Esophagus mucosa (tissue), 1 donor: ENCODE data around the gene CFL2. TPM values are rescaled to one million over a fixed set of nuclear protein-coding genes. Genes with fewer than 3 reads are reported as not detected.
"Not testable (repeated sequence)": the region's sequence is repeated elsewhere in the genome, so short reads cannot be mapped to it uniquely, and the experiment has no call there.

Source experiments
- ATAC-seq: fragments of 200-7000 bp; cut with Tn5 transposase; one replicate; pipeline ENCODE4 v1.9.1; 2020
- total RNA-seq: library from RNA; stranded (reverse); gene quantifications from one replicate; pipeline ENCODE4 v1.2.4, GENCODE V29; 2023
- donor health status: DM: yes; HTN: yes; CAD: no.

CFL2 gene
- total RNA-seq, 1 donor from 2014 or later: 7.0 TPM

DNA sequence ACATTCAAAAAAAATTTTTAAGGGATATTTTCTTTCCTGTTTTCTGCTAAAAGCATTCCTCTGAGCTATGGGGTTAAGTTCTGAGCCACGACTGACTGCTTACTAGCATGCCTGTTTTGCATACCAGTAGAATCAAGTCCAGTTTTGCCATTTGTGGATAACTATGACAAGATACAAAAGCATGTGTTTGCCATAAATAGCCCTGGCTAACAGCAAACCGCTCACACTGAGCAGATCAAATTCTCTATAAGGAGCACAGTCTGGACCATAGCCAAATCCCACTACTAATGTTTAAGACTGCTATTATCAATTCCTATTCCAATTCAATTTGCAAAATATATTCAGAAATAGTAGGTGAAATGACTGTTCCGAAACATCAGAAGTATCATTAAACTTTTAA, 3.2 kb downstream of the CFL2 start:
- no peak for ATAC-seq

DNA sequence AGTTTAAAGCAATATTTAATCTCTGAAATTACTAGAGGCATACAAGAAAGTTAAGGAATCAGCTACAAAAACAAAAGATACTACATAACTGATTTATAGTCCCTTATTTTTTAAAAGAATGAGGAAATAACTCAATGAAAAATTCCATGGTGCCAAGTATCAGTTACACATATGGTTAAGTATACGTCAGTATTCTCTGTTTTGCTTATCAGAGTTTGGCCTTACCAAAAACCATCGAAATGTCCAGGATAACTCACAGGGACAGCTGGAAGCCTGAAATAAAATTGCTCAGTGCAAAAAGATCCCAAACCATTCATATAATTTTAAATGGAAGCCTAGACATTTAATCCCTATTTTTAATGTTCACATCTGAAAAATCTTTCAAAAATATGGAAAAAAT, 3.6 kb downstream of the CFL2 start:
- no peak for ATAC-seq

DNA sequence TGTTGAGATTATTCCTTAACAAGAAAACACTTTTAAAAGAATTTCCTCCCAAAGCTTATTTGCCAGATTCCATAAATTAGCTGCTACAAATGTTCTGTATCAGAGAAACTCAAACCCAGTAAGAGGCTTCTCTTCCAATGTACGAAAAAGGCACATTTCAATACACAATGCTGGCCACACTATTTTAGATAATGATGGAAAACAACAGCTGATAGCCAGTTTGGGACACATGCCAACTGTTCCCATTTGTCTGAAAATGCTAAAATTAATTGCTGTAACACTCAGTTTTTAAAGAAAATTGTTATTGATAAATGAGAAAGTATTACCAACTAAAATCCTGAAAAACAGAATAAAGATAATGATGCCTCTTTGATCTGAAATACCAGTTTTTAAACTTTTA, 4.4 kb downstream of the CFL2 start:
- ATAC-seq: no peak

DNA sequence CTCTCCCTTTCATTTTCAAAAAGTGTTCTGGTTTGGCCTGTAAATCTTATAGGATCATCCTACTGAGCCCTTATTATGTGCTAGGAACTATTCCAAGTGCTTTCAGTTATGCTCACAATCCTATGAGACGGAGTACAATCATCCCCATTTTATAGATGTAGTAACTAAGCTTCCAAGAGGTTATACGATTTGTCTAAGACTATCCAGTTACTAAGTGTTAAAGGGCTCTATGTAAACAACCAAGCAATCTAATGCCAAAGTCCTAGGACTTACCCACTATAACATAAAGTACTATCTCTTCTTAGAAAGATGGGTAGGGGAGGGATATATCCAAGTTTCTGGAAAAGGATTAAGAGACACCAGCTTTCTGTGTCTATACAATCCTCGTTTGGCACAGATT, 6.7 kb downstream of the CFL2 start:
- no peak for ATAC-seq

DNA sequence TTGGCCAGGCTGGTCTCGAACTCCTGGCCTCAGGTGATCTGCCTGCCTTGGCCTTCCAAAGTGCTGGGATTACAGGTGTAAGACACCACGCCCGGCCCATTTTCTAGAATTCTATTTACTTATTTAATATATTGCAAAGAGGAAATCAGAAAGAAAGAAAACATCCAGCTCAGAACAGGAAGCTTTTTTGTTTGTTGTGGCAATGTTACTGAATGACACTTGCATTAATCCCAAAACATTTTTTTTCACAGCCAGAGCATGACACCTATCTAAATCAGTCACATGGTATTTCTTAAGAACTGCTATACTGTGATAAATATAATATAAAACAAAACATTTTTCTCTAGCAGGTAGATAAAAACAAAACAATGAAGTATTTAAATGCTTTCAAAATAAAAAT, 12.6 kb downstream of the CFL2 start:
- ATAC-seq: no peak

DNA sequence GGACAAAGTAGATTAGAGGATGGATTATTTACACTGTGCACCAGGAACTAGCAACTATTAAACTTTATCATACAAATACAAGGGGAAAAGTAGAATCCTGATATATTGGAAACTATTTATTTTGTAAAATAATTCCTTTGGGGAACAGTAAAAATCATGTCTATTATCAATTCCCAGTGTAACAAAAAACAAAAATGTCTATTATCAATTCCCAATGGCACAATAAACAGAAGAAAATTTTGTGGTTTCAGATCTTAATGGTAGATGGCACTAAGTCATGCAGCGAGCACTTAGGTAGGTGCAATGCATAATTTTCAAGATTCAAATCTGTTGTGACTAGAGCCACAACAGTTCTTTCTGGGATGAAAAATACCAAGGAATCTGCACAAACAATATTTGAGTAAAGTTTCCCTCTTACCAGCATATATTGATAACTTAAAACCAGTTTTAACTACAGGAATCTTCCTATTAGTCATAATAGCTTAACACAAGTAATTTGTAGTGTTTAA, 13.7 kb downstream of the CFL2 start:
- ATAC-seq: no peak

DNA sequence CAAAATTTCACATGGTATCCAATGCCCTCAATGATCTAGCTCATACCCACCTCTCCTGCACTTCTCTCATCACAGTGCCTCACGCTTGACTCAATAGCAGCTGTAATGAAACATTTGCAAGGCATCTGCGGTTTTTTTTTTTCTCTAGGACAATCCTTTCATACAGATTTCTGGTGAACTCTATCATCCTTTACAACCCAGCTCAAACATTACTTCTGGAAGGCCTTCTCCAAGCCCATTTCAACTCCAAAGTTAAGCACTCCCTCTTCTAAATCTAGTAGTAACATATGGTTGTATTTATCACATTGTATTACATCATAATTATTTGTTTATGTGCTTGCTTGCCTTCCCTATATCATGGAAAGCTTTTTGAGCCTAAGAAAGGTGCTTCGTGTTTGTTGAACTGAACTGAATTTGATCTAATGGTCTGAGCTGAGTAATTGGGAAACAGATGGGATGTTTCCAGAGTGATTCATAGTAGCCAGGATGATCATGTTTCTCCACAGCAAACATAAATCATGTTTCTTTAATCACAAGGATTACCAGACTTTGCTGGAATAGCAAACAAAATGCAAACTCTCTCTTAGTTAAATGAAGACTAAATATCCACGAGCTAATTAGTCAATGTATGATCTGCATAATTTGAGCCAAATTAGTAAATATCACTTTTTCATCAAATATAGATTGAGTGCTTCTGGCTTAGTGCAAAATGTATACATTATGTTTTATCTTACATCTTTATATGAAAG, 14.3 kb downstream of the CFL2 start:
- ATAC-seq: peak; percentile 68

DNA sequence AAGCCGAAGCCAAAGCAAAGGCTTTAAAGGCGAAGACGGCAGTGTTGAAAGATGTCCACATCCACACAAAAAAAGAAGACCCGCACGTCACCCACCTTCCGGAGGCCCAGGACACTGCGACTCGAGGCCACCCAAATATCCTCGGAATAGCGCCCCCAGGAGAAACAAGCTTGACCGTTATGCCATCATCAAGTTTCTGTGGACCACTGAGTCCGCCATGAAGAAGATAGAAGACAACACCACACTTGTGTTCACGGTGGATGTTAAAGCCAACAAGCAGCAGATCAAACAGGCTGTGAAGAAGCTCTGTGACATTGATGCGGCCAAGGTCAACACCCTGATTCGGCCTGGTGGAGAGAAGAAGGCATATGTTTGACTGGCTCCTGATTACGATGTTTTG, 20.2 kb downstream of the CFL2 start:
- ATAC-seq: not testable (repeated sequence)

DNA sequence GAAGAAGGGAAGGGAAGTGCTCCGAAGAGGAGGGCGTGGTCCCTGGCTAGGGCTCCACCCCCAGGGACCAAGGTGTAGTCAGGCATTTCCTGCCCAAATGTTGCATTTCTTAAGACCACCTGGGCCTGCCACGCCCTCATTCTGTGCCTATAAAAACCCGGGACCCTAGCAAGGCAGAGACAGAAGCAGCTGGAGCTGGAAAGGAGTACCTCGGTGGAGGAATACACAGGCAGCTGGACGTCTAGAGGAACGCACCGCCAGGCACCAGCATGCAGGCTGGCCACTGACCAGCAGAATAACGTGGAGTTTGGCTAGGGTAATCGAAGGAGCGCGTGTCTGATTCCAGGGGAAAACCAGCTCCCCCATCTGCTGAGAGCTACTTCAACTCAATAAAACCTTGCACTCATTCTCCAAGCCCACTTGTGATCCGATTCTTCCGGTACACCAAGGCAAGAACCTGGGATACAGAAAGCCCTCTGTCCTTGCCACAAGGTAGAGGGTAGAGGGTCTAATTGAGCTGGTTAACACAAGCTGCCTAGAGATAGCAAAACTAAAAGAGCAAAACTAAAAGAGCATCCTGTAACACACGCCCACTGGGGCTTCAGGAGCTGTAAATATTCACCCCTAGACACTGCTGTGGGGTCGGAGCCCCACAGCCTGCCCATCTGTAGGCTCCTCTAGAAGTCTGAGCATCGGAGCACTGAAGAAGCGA, 21.0 kb downstream of the CFL2 start:
- peak; percentile 64 for ATAC-seq

DNA sequence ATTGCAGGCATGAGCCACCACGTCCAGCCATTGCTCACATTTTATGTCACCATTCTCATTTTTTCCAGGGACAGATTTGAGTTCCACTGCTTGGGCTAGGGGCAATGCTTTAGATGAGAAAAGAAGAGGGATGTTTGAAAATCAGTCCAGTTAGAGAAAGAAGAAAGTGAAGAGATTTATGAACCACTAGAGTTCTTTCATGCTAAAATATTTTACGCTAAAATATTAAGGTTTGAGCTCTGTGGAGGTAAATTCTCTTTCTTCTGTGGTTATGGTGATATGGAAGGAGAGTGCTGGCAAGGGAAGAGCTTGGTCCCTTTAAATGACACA, 21.5 kb downstream of the CFL2 start:
- ATAC-seq: no peak

DNA sequence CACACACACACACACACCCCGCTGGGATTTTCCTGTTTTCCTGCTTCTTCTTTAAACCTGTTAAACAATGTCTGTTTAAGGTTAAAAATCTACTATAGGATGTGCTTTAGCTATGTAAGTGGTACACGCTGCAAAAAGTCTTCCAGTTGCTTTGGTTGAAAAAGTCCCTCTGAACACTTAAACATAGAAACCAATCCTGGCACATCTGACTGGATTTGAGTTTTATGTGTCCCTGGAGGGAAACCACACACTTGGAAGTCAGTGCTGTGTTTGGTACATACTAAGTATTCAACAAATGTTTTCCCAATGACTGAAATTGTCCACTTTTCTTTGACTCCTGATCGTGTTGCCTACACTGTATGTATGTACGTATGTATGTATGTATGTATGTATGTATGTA, 22.0 kb downstream of the CFL2 start:
- no peak for ATAC-seq

DNA sequence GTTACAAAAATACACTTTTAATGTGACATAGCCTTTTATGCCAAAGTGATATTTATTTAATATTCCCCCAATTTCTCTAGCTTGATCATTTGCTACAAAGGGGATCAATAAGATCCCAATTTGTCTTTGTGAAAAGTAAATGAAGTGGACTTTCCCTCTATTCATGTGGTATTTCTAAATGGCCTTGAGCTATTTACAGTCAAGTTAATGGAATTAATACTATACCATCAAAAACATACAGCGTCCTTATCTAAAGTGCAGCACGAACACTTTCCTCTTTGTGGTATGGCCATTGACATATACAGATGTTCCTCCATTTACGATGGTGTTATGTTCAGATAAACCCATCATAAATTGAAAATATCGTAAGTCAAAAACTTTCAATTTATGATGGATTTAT, 23.2 kb downstream of the CFL2 start:
- ATAC-seq: no peak

DNA sequence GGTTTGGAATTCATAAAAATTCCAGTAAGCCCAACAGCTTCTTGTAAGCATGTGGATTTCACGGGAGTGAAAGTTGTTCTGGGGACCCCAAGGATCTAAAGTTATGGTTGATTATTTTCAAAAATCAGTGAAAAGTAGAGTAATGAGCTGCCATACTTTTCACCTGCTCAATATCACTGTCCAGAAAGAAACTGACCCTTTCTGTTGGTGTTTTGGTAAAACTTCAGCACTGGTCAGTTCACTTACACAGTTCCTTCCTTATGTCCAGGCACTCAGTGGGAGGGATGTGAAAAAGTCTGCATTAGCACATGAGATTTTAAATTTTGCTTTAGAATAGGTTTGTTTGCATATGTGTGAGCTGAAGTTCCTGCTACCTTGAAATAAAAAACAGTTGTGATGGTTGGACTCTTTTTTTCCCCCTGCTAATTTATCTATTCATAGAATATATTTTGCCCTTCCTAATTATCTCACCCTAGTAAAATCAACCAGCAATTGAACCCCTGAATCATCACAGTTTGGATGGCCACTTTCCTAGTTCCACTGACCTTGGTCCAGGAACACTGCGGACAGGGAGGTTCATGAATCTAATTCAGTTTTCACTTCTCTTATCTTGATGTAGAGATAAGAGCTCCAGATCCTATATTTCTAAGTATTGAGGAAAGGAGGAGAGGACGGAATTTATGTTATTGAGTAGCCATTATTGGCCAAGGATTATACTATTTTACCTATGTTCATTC, 25.8 kb downstream of the CFL2 start:
- no peak for ATAC-seq

DNA sequence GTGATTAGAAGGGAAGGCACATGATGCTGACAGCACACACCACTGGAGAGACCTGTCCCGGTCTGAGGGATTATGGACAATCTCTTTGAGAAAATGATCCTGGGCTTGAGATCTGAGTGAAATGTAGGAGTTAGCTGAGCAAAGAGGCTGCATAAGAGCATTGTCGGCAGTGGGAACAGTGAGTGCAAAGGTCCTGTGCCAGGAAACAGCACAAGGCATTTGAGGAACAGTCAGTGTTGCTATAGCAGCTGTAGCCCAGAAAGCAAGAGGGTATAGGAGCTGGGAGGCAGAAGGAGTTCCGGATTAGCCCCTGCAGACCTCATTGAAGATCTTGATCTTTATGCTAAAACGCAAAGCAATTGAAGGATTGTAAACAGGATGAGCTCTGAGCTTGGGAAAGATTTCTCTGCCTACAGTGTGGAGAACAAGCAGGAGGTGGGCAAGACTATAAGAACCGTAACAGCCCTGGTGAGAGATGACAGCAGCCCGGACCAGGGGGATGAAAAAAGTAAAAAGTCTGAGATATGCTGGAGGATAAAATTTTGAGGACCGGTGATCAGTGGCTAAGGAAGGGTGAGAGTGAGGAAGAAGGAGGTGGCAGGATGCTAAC, 28.5 kb downstream of the CFL2 start:
- no peak for ATAC-seq

DNA sequence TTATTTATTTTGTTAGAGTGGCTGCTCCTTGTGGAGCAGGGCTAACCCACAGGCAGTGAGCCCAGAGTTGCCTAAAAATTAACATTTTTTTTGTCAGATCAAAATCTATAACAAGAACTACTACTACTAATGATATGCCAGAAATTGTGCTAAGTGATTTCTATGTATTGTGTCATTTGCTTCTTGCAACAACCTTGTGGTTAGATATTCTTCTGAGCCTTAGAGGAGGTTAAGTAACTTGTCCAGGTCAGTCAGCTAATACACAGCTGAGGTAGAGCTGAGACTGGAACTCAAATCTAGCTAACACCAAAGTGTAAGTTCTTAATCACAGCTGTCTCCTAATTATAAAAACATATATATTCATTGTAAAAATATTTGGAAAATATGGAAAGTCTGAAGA, 29.8 kb downstream of the CFL2 start:
- no peak for ATAC-seq

DNA sequence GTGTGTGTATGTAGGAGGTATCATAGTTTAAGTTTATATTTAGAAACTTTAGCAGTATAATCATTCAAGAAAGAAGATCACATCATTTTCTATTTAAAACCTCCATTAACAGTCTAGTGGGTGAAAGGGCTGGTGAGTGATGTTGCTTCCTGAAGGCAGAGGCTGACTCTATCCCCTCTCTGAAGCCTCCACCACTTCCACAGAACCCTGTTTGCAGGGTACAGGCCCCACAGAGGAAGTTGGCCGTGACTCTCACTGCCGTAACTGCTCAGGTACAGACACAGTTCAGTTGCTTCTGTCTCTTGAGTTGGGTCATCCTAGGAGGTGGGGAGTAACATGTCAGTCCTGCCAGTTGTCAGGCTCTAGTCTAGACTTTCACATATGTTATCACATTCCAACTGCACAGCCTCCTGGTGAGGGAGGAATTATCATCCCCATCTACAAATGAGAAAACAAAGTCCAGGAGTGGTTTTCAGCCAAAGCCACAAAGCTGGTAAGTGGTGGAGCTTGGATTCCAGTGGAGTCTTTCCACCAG, 31.5 kb downstream of the CFL2 start:
- ATAC-seq: no peak

DNA sequence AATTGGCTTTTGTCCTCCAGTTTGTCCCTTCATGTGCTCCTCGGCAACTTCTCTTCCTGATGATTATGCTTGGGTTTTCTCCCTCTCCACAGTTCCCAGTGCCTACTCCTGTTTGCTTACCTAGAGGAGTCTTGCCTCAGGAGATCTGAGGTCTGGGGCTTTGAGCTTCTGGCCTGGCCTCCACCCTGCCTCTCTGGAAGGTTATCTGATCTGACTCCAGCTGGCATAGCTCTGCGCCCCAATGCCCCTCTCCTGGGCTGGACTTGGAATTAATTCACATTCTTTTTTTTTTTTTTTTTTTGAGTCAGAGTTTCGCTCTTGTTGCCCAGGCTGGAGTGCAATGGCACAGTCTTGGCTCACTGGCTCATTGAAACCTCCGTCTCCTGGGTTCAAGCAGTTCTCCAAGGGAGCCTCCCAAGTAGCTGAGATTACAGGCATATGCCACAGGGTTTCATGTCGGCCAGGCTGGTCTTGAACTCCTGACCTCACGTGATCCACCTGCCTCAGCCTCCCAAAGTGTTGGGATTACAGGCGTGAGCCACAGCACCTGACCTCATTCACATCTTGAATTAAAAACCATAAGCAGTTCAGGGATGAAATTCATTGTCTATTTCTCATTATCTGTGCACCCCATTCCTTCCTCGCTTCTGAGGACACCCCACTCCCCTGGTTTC, 33.5 kb downstream of the CFL2 start:
- ATAC-seq: no peak

DNA sequence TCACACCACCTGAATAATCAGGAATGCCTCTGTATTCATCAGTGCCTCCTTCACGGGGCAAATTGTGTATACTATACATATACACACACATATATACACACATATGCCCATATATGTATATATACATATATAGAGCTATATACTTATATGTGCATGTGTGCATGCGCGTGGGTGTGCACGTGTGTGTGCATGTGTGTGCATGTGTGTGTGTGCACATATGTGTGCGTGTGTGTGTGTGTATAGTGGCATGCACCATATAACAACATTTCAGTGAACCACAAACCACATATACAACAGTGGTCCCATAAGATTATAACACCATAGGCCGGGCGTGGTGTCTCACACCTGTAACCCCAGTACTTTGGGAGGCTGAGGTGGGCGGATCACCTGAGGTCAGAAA, 35.7 kb downstream of the CFL2 start:
- no peak for ATAC-seq

DNA sequence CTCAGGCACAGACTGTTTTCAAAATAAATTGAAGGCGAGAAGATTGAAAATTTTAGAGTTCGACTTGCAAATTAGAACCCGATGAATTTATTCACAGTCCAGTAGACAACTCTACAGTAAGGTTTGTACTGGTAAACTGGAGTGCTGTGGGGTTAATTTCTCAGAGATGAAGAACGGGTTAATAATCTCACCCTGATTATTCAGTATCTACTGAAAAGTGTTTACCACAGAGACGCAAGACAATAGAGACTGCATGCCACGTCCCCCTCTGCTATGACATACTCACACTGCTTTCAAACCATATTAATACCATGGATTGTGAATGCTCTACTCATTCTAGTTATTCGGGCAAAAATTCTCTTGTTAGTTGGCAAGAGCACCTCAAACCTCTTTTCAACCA, 36.1 kb downstream of the CFL2 start:
- ATAC-seq: no peak

DNA sequence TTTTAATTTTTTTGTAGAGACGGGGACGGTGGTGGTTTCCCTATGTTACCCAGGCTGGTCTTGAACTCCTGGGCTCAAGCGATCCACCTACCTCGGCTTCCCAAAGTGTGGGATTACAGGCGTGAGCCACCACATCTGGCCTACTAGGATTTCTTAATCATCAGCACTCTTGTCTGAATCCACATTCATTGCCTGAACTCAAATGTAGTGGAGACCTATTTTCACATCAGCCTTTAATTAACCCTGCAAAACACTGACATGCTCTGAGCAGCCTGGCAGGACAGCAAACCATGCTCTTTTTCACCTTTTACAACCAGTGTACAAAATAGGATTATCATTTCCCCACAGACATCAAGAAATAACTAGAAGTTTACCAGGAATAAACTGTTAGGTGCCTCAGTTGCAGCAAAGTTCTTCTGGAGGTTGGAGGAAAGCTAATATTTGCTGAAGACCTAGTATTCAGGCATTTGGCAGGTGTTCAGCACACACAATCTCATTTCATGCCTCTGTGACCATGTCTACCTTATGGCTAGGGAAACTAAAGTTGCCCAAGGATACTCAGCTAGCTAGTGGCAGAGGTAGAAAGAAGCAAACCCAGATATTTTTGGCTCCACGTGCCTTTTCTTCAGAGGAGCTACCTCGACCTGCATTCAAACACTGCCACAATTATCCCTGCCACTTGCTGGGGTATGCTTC, 37.7 kb downstream of the CFL2 start:
- no peak for ATAC-seq

DNA sequence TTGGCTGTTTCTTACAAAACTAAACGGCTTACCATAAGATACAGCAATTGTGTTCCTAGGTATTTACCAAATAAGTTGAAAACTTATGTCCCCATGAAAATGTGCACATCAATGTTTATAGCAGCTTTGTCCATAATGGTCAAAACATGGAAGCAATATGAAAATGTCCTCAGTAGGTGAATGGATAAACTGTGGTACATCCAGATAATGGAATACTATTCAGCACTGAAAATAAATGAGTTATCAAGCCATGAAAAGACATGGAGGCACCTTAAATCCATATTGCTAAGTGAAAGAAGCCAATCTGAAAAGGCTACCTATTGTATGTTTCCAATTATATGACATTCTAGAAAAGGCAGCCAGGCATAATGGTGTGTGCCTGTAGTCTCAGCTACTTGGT, 40.7 kb downstream of the CFL2 start:
- no peak for ATAC-seq

DNA sequence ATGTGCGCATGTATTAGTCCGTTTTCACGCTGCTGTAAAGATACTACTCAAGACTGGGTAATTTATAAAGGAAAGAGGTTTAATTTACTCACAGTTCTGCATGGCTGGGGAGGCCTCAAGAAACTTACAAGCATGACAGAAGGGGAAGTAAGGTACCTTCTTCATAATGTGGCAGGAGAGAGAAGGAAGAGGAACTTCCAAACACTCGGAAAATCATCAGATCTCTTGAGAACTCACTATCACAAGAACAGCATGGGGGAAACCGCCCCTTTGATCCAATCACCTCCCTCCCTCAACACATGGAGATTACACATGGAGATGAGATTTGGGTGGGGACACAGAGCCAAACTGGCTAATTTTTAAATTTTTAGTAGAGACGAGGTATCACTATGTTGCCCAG, 42.7 kb downstream of the CFL2 start:
- ATAC-seq: no peak
